Caki2 (cell line): ENCODE measurements around the gene AKIRIN2. TPM values are rescaled to one million over a fixed set of nuclear protein-coding genes. Genes with fewer than 3 reads are reported as not detected.
A peak's percentile ranks its signal among the peaks of the same experiment; 100 is the strongest.

Experiments
- DNase-seq: peaks from one replicate; pipeline ENCODE4 v3.0.0-alpha.2; 2015; ENCODE audit warnings: low read depth
- in situ Hi-C: cut with HindIII; loops from 2 replicates; pipeline ENCODE4 v1.10.0; 2016; ENCODE audit warnings: low sequenced_read_pairs, low pct_unique_long_range_greater_than_20kb, mixed read lengths
- total RNA-seq: library from RNA; depleted of rRNA; stranded (reverse); fragments of >200 nt; shearing (Covaris generic); gene quantifications from 2 replicates; pipeline ENCODE4 v1.2.3, GENCODE V29; 2014; ENCODE audit warnings: low replicate concordance; rRNA removed

AKIRIN2 gene
- total RNA-seq = 18.7 and 36.8 TPM in 2 replicates

DNA sequence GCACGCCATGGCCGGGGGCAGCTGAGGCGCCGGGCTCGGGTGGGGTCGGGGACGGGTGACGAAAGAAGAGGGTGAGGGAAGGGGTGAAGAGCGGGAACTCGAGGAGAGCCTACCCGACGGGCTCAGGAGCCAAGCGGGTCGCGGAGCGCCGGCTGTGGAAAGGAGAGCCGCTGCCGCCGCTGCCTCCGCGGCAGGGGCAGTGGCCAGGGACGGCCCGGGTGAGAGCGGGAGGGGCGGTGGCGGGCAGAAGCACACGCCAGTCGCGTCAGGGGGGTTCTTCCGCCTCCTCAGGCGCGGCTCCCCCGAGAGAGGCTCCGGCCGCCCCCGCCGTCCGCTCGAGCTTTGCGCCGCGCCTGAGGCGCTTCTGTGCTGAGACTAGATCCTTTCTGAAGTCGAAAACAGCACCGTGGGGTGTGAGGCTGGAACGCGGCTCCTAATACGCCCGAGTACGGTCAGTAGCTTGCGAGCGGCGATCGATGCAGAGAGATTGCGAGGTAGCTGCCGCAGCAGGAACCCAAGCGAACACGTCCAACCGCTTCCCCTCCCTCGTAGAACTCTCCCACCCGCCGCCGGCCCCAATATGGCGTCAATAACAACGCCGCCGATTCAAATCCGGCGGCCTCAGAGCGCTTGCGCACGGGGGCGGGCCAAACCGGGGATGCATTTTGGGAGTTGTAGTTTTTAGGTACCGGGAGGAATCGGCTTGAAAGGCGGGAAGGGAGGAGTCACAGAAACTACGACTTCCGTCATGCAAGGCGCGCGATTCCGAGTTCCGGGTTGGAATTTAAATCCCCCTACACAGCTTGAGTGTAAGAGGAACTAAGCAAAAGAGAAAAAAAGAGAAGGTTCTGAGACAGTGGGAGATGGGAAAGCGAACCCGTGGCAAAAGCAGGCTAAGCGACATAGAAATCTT, at the start of gene AKIRIN2:
Gene AKIRIN2 (minus strand): TSS at position 558 of the 913 bp plus-strand sequence. CDS start 549 bp downstream, at position 9.
- in situ Hi-C loops = no loop called here
- peak; percentile 98 for DNase-seq

GRCh38 chr6:87747646-87748045, 45.6 kb upstream of the AKIRIN2 start:
- DNase-seq = no peak

GRCh38 chr6:87745966-87746721, 44.1 kb upstream of the AKIRIN2 start:
- DNase-seq = no peak
- in situ Hi-C loops = no loop called here

More at GRCh38 chr6:87747646-87748045, 45.6 kb upstream of the AKIRIN2 start:
- in situ Hi-C loops = no loop called here

- in situ Hi-C loops = no loop called here
These were observed 41.4 kb upstream of the AKIRIN2 start for GRCh38 chr6:87743454-87743853.

DNA sequence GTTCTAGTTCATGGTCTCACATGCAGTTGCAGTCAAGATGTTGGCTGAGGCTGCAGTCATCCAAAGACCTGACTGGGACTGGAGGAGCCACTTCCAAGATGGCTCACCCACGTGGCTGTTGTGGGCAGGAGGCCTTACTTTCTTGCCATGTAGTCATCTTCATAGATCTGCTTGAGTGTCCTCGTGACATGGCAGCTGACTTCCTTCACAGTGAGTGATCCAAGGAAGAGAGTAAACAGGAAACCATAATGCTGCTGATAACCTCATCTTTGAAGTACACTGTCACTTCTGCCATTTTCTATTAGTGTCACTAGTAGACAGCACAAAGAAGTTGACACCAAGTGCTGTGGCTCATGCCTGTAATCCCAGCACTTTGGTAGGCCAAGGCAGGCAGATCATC, 40.1 kb upstream of the AKIRIN2 start:
- in situ Hi-C loops = no loop called here
- no peak for DNase-seq

More at GRCh38 chr6:87743454-87743853, 41.4 kb upstream of the AKIRIN2 start:
- no peak for DNase-seq

GRCh38 chr6:87741001-87741650, 39.1 kb upstream of the AKIRIN2 start:
- DNase-seq = no peak
- in situ Hi-C loops = no loop called here

DNA sequence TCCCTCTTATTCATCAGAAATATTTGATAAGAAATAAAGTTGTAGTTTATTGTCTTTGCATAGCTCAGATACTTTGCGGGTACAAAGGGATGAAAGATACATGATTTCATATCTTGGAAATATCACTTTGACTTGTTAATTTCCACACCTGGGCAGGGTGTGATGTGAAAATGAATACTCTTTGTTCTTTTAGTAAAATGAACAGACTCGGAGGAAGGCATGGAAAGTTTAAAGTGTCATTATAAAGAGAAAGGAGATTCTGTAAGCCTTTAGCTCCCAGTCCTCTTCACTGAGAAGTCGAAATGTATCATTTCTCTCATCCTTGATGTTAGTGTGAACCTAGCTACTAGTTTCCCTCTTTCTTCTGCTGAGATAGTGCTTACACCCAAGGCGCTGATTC, 36.7 kb upstream of the AKIRIN2 start:
- in situ Hi-C loops = no loop called here
- no peak for DNase-seq

GRCh38 chr6:87738000-87738399, 36.0 kb upstream of the AKIRIN2 start:
- in situ Hi-C loops = no loop called here
- DNase-seq = no peak

GRCh38 chr6:87736809-87737540, 34.9 kb upstream of the AKIRIN2 start:
- DNase-seq = no peak

GRCh38 chr6:87731818-87732661, 30.0 kb upstream of the AKIRIN2 start:
- in situ Hi-C loops = no loop called here
- peak; percentile 82 for DNase-seq

More at GRCh38 chr6:87736809-87737540, 34.9 kb upstream of the AKIRIN2 start:
- in situ Hi-C loops = no loop called here

DNA sequence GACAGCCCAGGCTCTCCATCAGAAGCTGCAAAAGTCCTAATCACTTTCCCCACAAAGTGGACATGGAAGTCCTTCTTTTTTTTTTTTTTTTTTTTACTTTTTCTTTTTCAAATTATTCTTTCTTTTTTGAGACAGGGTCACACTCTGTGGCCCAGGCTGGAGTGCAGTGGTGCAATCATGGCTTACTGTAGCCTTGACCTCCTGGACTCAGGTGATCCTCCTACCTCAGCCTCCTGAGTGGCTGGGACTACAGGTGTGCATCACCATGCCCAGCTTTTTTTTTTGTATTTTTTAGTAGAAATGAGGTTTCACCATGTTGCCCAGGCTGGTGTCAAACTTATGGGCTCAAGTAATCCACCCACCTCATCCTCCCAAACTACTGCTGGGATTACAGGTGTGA, 29.0 kb upstream of the AKIRIN2 start:
- in situ Hi-C loops = no loop called here
- no peak for DNase-seq

- in situ Hi-C loops = no loop called here
- DNase-seq = peak; percentile 29
These were observed 28.1 kb upstream of the AKIRIN2 start for GRCh38 chr6:87729965-87730719.

DNA sequence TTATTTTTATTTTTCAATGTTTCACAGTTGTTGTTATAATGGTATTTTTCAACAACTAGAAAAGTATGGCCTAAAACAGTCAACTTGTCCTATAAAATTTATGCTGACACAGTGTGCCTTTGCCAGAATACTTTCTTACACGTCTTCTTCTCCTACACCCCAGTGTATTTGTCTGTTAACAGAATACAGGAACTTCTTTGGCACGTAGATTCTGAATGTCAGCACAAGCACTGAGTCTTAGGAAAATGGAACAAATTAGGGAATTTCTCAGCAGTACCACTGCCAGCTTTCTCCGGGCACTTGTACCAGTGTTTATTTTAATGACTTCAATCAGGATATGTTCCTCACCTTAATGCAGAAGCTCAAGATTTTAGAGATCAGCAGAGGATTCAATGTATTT, 26.7 kb upstream of the AKIRIN2 start:
- in situ Hi-C loops = no loop called here
- DNase-seq = no peak

GRCh38 chr6:87724983-87725811, 23.2 kb upstream of the AKIRIN2 start:
- DNase-seq = no peak
- in situ Hi-C loops = no loop called here

DNA sequence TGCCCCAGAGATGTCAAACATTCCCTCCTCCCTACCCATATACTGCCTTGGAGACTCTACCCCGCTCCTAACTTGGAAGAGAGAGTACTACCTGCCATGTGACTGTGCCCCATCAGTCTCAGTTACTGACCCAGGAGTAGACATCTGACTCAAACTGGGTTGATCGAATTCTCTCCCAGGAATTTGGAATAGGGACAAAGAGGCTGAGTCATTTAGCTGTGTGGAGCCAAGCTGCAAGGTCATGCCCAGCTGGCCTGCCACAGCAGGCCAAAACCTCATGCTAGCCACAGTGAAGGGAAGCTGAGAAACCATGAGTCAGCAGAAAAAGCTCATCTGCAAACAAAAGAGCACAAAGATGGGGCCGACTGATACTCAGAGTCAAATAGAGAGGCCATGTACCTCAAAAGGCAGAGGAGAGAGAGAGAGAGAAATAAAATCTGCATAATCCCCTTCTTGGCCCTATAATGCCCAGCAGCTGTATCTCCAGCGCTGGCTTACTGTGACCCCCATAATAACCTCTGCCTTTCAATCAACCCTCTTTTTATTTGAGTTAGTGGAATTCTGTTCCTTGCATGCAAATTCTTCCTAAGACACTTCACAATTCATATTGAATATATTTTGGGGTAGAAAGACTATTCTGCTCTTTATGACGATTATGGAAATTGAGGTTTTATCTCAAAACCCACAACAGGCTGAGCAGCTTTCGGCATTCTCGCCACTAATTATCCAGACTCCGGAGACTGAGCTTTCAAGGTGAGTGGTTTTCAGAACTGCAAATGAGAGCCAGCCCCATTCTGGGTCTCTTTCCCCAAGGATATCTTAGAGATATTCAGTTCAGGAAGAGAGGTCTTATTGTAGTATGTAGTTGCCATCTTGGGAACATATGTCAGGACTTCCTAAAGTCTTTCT, 21.4 kb upstream of the AKIRIN2 start:
- in situ Hi-C loops = no loop called here
- DNase-seq = peak; percentile 94
